ENCODE data around the gene NCBP2.
"Not testable (repeated sequence)": the region's sequence is repeated elsewhere in the genome, so short reads cannot be mapped to it uniquely, and the experiment has no call there.

The NCBP2 gene

DNA sequence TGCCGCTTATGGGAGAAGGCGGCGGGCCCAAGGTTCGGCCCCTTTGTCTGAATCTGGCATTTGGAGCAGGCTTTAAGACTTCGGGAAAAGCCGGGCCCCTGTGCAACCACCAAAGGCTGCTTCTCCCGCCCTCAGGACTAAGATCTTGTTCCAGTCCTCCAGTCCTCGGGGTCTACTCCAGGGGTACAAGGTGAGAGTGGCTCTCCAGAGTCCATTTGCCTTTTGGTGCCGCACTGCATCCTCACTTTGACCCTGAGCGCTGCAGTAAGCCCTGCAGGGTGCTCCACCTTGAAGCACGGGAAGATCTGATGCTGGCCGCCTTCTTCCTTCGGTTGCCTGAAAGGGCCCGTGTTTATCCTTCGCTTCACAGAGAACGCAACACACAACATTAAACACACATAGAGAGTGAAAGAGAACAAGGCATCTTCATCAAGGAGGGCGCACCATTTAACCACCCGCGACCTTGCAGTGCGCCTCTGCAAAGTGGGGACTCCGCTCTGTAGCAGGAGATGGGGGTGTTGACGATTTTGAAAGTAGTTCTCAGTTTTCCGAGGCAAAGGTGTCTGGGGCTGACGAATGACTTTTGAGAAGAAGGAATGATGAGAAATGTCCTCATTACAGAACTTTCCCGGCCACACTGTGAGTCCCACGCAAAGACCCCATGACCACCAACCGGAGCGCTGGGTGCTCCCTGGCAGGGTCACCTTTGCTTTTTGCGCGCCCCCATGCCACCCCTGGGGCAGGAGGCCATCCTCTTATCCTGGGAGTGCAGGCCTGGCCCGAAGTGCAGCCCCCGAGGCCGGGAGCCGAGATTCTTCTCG lies 25.3 kb upstream of the NCBP2 start:
- DNase-seq: no peak

GRCh38 chr3:196966526-196967401 lies 24.4 kb upstream of the NCBP2 start:
- DNase-seq: no peak

GRCh38 chr3:196965804-196966173 lies 23.5 kb upstream of the NCBP2 start:
- no peak for DNase-seq

- DNase-seq: no peak
These were observed 22.9 kb upstream of the NCBP2 start for GRCh38 chr3:196965112-196965803.

DNA sequence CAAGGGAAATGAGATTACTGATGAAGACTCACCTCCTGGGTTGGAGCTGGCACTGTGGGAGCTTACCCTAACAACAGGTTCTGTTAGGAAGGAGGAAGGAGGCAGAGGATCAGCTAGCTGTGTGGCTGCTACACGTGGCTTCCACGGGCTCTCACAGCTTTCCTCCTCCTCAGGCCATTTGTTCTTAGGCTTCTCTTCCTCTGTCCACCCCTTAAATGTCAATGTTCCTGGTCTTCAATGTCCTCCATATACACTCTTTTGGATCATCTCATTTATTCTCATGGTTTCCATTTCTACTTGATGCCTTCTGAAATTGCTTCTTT lies 21.3 kb upstream of the NCBP2 start:
- DNase-seq: no peak

DNA sequence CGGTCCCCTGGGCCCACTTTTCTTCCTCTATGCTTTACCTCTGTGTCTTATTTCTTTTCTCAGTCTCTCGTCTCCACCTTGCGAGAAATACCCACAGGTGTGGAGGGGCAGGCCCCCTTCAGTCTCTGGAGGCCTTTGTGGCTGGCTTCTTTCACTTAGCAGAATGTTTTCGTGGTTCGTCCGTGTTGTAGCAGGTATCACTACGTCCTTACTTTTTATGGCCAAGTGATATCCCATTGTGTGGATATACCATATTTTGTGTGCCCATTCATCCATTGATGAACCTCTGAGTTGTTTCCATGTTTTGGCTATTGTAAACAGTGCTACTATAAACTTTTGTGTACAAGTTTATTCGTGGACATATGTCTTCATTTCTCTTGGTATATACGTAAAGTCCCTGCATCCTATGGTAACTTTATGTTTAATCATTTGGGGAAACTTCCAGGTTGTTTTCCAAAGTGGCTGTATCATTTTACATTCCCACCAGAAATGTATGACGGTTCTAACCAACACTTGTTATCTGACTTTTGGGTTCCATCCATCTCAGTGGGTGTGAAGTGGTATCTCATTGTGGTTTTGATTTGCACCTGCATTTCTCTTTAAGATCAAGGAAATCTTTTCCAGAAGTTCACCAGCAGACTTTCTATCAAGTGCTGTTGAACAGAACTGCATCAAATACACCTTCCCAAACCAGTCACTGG lies 20.8 kb upstream of the NCBP2 start:
- no peak for DNase-seq

- DNase-seq: no peak
These were observed 20.0 kb upstream of the NCBP2 start for GRCh38 chr3:196962108-196962929.

GRCh38 chr3:196954832-196955231 lies 12.5 kb upstream of the NCBP2 start:
- DNase-seq: no peak

DNA sequence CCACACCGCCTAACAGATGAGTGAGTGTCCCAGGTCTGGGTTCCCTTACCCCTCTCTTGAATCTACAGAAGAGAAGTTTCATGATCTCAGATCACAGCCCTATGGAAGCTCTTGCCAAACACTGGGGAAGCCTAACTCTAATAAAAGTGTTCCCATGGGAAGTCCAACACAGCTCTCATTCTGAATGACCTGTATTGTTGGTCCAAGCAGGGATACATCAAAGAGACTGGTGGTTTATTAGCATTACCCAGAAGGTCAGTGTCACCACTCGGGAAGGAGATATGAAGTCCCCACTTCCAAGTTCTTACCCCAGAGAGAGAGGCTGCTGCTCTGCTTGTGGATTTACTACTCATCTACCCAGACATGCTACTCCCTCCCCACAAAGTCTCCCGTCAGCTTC lies 9.0 kb upstream of the NCBP2 start:
- DNase-seq: no peak

GRCh38 chr3:196949750-196950149 lies 7.4 kb upstream of the NCBP2 start:
- no peak for DNase-seq

DNA sequence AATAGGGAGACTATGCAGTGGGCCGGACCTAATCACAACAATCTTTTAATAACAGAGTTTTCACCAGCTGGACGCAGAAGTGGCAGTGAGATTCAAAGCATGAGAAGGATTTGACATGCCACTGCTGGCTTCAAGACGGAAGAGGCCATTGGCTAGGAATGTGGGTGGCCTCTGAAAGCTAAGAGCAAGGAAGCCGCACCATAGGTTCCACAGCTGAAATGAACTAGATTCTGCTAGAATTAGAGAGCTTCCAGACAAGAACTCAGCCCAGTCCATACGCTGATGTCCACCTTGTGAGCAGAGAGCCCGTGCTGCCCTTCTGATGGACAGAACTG lies 6.9 kb upstream of the NCBP2 start:
- no peak for DNase-seq

GRCh38 chr3:196948442-196949284 lies 6.3 kb upstream of the NCBP2 start:
- peak in 1 of 2 experiments; percentile 33 for DNase-seq

DNA sequence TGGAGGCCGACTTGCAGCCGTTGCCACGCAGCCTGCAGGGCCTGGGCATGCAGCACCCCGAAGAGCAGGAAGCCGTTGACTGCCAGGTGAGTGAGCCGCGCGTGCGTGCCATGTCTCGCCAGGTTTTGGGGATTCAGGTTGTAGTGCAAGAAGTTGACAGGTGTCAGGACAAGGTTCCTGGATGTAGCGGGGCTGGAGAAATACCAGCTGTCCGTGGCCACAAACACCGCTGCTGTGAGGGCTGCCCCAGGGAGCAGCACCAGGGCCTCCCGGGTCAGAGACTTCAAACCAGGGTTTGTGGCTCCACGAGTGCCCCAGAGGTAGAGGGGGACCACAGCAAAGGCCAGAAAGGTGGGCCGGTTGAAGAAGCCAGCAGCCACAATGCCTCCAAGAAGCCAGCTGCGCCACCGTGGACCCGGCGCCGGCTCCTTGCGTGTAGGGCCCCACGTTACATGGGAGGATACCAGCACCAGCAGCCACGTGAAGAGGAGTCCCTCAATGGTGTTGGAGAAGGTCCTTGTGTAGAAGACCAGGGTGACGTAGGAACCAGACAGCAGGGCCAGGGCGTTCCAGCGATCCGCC lies 5.6 kb upstream of the NCBP2 start:
- no peak for DNase-seq

DNA sequence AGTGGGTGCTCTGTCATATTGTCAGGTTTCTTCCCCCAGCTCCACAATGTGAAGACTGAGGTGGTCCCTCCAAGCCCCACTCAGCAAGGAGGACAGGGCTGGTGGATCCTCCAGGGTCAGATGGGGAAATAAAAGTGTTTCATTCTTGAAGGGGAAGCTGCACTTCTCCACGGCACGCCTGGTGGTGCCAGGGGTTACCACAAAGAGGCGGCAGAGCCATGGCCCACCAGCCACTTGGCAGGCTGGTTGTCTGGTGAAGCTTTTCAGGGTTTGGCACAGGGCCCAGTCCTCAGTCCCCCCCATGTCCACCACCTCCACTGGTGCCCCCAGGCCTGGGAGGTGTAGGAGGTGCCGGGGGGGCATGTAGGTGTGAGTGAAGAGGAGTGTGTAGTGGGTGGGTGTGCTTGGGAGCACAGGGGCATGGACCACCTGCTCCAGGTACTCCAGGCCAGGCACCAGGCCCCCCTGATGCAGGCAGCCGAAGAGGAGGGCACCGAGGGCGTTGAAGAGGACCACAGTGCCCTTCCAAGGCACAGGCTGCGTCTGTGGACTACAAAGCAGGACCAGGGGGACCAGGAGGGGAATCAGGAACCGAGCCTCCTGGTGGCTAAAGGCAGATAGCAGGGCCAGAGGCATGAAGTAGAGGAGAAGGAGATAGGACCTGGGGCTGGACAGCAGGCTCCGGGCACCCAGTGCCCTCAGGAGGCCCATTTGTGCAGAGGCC lies 5.0 kb upstream of the NCBP2 start:
- peak in 1 of 2 experiments; percentile 12 for DNase-seq

- not testable (repeated sequence) for DNase-seq
These were observed 1.9 kb upstream of the NCBP2 start for GRCh38 chr3:196944037-196944790.

GRCh38 chr3:196942915-196943277 lies 568 bp upstream of the NCBP2 start:
- peak in 1 of 2 experiments; percentile 41 for DNase-seq

DNA sequence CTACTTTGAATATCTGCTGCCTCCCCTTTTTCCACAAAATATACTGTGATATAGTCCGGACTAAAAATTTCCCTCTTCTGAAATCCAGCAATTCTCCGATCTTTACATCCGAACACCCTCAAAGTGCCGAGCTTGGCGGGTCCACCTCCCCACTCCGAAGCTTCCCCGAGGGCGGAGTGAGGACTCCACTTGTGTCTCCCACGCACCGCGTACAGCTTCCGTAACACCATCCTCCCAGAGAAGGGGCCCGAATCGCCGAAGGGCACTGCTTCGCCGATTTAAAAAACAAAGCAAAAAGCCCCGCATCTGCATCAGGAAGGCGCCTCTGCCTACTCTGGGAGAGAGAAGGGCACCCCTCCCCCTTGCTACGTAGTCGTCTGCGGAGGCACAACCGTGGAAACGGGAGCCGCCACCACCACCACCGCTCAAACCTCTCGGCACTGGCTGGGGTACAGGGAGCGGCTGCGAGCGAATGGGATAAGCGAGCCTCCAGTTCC lies 551 bp downstream of the NCBP2 start:
- peak; percentile 55 to 80 for DNase-seq

GRCh38 chr3:196938576-196938975 lies 3.8 kb downstream of the NCBP2 start:
- DNase-seq: no peak

DNA sequence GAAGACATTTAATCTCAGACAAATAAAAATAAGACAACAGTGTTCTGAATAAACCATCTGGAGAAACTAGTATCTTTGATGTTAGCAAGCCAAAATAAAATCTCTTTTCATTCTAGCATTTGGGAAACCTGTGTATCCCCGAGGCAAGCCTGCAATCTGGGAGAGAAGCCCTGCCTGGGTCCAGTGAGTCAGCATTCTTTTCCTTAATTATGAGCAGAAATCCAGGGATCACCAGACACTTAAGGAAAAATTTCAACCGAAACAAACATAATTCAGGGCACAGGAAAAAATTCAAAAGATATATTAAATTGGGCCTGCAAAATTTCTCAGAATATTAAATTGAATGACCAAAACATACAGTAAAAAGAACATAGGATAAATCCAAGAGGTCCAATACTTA lies 4.2 kb downstream of the NCBP2 start:
- DNase-seq: no peak
